ENCODE data around the gene MRPL9.

DNA sequence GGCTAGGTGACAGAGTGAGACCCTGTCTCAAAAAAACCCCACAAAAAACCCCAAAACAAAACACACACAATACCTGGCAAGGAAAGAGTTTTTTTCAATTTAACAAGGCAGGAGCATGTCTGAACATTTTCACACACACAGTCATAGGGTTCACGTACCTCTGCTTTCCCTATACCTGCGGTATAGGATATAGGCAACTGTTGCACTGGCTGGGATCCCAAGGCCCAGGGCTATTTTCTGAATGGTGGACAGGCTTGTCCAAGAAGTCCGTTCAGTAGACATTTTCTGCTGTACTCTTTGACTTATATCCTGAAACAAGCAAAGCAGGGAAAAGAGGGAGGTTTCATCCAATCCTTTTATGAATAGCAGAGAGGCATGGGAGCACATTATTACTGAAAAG lies 19.4 kb upstream of the MRPL9 start:
- TF ChIP-seq, protein P1, sequence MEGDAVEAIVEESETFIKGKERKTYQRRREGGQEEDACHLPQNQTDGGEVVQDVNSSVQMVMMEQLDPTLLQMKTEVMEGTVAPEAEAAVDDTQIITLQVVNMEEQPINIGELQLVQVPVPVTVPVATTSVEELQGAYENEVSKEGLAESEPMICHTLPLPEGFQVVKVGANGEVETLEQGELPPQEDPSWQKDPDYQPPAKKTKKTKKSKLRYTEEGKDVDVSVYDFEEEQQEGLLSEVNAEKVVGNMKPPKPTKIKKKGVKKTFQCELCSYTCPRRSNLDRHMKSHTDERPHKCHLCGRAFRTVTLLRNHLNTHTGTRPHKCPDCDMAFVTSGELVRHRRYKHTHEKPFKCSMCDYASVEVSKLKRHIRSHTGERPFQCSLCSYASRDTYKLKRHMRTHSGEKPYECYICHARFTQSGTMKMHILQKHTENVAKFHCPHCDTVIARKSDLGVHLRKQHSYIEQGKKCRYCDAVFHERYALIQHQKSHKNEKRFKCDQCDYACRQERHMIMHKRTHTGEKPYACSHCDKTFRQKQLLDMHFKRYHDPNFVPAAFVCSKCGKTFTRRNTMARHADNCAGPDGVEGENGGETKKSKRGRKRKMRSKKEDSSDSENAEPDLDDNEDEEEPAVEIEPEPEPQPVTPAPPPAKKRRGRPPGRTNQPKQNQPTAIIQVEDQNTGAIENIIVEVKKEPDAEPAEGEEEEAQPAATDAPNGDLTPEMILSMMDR (IDR thresholded peaks at IDR 0.05 in 2 of 3, conservative IDR thresholded peaks at IDR 0.05 in 1 of 3; ENCODE audit: control insufficient read depth in 2 of 3, extremely low read depth in 1 of 3, insufficient read depth in 1 of 3, low read depth in 3 of 3, low read length in 3 of 3) = no peak
- TF ChIP-seq, protein P2, sequence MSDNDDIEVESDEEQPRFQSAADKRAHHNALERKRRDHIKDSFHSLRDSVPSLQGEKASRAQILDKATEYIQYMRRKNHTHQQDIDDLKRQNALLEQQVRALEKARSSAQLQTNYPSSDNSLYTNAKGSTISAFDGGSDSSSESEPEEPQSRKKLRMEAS (IDR thresholded peaks at IDR 0.05; ENCODE audit: low read depth, low read length) = no peak
- no peak for TF ChIP-seq ZSCAN29 (IDR thresholded peaks at IDR 0.05)
- no peak for TF ChIP-seq EZH2 (IDR thresholded peaks at IDR 0.05; ENCODE audit: borderline replicate concordance, control insufficient read depth, low read depth, low read length)
- TF ChIP-seq REST (IDR thresholded peaks at IDR 0.05; ENCODE audit: low read depth, low read length) = no peak
- no peak for TF ChIP-seq SMC3 (IDR thresholded peaks at IDR 0.05; ENCODE audit: borderline replicate concordance, low read length)
- no peak for TF ChIP-seq GATAD2B (conservative IDR thresholded peaks at IDR 0.05; ENCODE audit: low read depth)
- no peak for TF ChIP-seq CHD1 (IDR thresholded peaks at IDR 0.05; ENCODE audit: low read depth, low read length)
- TF ChIP-seq SRF (IDR thresholded peaks at IDR 0.05; ENCODE audit: low read depth in 2 of 2, low read length in 2 of 2) = no peak
- no peak for TF ChIP-seq FOXM1 (IDR thresholded peaks at IDR 0.05; ENCODE audit: low read depth, low read length)
- TF ChIP-seq SPI1 (IDR thresholded peaks at IDR 0.05; ENCODE audit: borderline replicate concordance, insufficient read depth, low read depth, low read length) = no peak
- TF ChIP-seq E2F4 (IDR thresholded peaks at IDR 0.05; ENCODE audit: low read depth, low read length) = no peak
- TF ChIP-seq RCOR1 (conservative IDR thresholded peaks at IDR 0.05; ENCODE audit: low read depth, low read length) = no peak
- TF ChIP-seq POLR2AphosphoS5 (IDR thresholded peaks at IDR 0.05; ENCODE audit: low read length) = no peak

All from GM12878 (cell line).